GM23248 (cell line): ENCODE results near the gene EDEM2.

Source experiments
- EZH2 ChIP-seq: fragments of 200-600 bp; sonication (generic); IDR thresholded peaks from 2 replicates; pipeline ENCODE4 v1.6.1; 2018; ENCODE audit warnings: antibody characterized with exemption, mild to moderate bottlenecking; ENCODE audit not compliant: insufficient read depth, poor library complexity, severe bottlenecking
- EZH2phosphoT487 ChIP-seq: fragments of 200-600 bp; sonication (generic); IDR thresholded peaks from 2 replicates; pipeline ENCODE4 v1.6.1; 2018; ENCODE audit warnings: antibody characterized with exemption, moderate library complexity, mild to moderate bottlenecking, low read depth; ENCODE audit not compliant: insufficient read depth

DNA sequence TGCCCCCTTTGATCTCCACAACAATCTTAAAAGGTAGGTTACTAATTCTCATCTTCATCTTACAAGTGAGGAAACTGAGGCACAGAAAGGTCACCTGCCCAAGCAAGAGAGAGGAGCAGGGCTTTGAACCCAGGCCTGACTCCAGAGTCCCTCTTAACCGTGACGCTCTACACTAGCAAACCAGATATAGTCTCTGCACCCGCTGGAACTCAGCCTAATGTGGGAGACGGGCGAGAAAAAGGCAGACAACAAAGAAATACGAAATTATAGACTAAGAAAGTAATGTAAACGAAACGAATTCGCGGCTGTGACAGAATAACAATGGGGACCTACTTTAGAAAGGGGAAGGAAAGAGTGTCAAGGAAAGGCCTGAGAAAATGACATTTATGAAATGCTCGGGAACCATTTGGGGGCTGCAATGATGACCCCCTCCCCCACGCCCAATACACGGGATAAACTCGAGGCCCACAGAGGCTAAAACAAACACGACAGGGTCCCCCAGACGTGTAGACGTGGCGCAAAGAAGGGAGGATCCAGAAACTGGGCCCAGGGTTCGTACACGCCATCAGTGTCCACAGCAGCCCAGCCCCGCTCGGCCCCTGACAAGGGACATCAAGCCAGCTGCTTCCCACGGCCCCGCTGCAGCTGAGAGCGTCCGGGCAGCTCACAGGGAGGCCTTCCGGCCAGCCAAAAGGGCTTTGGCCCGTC lies 55.2 kb downstream of the EDEM2 start:
- TF ChIP-seq EZH2 (no peak), EZH2phosphoT487 (no peak)
